GM21526 (cell line): Measurements from ENCODE around the gene SEC31B.
A peak's percentile ranks its signal among the peaks of the same experiment; 100 is the strongest.

ENCODE experiments used
- ATAC-seq: cut with Tn5 transposase; IDR thresholded peaks from one replicate; pipeline ENCODE4 v1.9.1; 2021; ENCODE audit warnings: moderate library complexity; ENCODE audit not compliant: unreplicated experiment, low FRiP score

Gene SEC31B

DNA sequence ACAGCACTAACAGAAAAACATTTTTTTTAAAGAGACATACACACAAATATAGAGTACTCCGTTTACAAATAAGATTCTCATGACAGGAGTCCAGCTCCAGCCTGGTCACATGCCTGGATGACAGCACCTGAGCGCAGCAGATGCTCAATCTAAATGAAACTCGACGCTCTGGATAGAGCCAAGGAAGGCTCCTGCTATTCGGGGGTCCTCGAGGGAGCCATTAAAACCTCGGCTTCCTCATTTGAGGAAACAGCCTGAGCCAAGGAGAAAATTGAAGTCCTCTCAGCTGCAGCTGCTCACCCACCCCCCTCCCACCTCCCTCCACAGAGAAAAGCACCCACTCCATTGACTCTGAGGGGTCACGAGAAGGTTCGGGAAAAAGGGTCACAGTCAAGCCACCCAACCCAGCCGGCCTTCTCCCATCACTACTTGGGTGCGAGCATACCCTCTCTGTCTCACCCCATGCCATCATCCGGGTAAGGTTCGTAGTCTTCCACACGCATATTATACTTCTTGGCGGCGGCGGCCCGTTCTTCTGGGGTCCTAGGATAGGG, 9.3 kb upstream of the SEC31B start:
- peak; percentile 21 for ATAC-seq

DNA sequence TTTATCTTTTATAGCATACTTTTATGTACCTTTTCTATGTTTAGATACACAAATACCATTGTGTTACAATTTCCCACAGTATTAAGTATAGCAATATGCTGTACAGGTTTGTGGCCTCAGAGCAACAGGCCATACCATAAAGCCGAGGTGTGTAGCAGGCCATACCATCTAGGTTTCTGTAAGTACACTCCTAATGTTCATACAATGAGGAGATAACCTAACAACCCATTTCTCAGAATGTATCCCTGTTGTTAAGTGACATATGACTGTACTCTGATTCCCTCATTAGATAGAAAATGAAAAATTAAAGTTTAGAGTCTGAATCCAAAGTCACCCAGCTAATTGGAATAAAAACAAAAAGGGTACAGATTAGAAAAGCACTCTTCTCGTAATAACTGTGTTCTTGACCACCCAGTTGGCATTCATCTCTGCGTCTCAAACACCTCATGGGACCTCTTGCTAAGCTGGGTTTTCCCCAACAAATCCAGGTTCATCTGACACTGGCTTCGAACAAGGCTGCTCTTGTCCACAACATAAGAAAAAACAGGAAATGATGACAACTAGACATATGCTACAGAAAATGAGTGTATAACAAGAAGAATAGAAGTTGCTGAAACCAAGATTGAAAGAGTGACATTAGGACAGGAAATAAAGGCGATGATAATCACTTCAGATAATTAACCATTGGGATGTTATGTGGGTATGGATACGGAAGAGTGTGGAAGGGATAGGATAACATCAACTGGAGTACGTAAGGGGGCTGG, 8.6 kb upstream of the SEC31B start:
- ATAC-seq: no peak

DNA sequence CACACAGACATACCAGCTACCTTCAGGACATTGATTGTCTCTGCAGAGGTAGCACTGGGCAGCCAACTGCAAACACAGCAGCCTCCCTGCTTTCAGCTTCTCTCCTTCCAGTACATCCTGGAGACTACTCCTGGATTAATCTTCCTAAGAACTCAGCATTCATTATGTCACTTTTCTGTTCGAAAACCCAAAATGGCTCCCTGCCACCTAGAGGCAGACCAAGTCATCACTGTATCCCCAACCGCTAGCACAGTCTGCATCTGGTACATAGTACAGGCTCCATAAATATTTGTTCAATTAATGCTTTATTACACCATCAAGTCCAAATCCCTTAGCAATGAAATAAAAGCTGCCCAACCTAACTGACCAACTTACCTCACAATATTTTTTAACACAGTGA, 5.0 kb upstream of the SEC31B start:
- ATAC-seq: no peak

DNA sequence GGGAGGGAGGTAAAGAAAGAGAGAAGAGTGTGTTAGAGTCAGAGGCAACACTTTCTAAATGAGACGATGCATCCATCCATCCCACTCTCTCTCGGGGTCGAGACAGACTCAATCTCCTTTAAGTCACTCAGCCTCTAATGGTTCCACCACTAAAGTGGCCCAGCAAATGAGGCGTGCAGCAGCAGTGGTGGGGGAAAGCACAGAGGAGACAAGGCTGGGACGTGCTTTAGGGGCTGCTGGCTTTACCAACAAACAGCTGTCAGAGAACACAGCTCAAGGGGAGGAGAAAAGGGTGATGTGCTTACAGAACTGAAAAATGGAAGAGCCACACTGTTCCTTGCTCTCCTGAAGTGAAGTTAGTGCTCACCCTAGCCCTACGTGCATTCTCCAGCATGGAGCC, 4.5 kb upstream of the SEC31B start:
- no peak for ATAC-seq

DNA sequence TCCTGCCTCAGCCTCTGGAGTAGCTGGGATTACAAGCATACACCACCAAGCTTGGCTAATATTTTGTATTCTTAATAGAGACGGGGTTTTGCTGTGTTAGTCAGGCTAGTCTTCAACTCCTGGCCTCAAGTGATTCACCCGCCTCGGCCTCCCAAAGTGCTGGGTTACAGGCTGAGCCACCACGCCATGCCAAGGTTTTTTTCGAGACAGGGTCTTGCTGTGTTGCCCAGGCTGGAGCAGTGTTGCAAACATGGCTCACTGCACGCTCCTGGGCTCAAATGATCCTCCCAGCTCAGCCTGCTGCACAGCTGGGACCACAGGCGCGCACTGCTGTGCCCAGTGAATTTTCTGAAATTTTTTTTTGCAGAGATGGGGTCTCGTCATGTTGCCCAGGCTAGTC, 3.3 kb upstream of the SEC31B start:
- no peak for ATAC-seq

DNA sequence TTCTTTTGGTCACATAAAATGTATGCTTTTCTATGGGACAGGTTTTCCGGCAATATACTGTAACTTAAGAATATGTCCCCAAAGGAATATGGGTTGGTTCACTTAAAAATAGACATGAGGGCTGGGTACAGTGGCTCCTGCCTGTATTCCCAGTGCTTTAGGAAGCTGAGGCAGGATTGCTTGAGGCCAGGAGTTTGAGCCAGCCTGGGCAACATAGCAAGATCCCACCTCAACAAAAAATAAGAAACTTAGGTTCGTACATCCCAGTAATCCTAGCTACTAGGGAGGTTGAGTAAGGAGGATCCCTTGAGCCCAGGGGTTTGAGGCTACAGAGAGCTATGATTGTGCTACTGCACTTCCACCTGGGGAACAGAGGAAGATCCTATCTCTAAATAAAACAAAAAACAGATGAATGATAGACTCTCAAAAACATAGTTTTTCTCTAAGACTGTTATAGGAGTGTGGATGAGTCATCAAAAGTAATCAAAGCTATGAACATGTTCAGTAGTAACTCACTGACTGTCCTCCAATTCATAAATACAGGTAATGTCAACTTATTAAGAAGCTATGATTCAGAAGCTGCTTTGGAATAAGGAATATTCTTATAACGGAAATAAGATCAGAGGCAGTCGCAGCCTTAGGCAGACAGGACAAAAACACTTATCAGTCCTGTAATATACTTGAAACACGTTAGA, 2.6 kb upstream of the SEC31B start:
- no peak for ATAC-seq

DNA sequence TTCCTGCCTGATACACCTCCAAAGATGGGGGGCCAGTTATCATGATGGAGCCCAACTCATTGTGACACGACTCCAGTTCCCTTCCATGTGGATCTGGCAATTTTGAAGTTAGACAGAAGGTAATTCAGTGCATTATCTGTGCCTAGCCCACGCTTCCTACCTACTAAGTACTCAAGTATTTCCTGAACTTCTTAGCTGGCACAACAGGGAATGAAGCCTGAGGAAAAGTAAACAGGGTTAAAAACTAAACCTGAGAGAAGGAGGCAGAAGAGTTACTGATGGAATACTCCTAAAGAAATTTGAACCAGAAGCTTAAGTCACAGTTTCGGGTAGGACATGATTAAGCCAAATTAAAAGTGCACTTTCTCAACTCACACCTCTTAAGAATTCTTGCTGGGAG, 1.1 kb upstream of the SEC31B start:
- no peak for ATAC-seq

DNA sequence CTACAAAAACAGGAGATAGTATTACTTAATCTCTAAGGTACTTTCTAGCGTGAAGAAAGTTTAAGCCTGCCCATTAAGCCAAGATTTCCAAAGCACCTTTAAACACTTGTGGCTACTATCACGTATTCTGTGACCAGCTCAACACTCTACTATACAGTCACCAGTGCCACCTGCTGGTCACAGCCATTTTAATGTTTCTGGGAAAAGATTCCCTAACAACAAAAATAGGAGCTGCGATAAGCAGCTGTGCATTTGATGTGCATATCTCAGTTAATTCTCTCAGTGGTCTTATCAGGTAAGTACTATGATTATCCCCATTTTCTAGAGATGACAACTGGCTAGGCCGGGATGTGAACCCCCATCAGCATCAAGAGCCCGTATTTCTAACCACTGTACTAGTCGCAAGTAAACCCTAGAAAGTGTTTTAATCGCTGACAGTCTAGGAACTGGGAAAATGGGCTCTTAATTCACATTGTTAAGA, 860 bp downstream of the SEC31B start:
- no peak for ATAC-seq

DNA sequence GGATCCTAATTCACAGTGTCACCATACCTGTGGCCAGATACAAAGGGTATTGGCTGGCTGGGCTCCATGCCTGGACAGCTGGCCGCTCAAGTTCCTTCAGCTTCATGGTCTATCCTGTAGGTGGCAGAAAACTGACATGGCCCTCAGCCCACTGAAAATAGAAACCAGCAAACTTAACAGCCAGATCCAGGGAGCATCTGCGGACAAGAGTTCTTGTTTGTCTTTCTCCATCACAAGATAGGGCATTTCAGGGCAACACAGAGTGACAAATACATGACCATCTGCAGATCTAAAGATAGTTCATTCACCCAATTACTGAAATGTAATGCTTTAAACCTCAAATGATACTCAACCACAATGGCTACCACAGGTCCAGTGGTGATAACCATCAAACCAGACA, 2.8 kb downstream of the SEC31B start:
- no peak for ATAC-seq

DNA sequence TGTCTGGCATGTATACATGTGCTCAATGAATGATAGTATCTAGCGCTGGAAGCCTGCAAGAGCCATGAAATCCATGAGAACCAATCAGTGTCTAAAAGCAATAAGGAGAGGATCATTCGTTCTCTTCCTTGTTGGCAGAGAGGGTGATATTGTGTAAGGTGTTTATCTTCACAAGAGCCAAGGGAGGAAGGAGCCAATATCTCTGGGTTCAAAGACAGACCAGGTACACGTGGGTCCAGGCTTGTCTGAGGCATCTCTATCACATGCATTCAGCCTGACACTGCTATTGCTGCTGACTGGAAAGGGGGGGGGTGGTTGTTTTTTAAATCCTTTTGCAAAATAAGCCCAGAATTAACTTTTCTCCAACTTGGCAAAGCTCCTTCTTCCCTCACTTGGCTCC, 4.0 kb downstream of the SEC31B start:
- no peak for ATAC-seq

DNA sequence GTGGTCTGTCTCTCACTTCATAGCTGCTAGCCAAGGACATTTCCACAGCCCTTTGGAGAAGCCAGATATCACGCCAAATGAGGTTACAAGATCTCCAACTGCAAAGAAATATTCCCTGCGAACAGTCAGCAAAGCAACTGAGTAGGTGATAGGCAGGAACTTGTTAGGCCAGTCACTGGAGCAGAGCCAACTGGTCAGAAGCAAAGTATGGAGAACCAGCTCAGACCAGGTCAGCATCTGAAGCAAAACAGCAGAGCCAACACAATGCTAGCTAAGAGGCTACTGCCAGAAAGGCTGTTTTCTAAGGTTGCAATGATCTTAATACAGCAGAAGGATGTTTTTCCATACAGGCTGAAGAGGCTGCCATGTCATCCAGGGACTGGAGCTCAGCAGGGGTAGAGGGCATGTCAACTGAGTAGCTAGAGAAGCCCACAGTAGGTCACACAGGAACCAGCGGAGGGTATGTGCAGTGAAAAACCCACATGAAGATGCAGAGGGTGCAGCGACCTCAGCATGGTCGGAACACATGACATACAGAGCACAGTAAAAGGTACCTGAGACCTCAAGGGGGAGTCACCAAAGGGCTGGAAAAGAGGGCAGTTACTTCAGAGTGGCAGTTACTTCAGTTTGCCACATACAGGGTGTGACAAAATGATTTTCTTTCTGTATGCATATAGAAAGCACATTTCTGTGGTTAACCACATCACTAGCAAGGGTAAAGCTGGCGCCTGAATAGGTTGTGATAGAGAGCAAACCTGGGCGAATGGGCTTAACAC, 8.9 kb downstream of the SEC31B start:
- no peak for ATAC-seq

DNA sequence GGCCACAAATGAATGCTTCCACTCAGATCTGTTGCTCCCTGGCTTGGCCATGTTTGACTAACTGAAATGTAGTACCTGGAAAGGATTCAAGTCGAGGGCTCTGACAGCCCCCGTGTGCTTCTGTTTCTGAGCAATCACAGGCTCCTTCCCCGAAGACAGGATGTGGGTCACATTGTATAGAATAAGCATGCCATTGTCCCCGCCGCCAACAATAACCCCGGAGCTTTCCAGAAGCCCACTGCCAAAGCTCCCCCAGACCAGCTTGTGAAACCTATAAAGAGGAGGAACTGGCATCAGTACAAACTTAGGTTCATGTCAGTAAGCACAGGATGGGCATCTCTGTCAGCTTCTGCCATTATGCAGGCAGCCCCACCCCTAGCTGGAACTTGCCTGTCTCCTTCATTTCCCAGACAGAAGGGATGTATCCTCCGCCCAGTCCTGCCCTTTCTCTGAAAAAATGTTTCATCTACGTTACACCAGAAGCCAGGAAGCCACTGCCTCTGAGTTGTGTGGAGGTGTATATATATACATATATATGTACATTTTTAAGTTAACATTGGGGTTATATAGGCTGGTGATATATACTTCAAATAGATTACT, 10.3 kb downstream of the SEC31B start:
- ATAC-seq: no peak

DNA sequence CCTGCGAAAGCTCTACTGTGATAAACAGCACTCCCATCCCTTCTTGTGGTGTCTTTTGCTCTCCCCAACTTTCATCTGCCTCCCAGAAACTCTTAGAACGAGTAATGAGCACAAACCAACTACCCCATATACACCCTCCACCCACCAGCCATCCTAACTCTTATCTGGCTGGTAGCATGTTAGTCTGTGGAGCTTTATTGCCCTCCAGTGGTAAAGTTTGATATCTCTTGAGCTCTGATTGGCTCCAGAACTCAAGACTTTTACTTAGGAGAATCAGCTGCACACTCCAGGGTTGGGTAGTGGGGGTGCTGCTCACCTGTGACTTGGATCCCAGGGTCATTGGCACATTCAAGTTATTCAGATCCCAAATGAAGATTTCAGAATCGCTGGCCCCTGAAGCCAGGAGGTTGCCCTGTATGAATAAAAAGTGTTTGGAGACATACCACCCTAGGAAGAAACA, 10.9 kb downstream of the SEC31B start:
- no peak for ATAC-seq

DNA sequence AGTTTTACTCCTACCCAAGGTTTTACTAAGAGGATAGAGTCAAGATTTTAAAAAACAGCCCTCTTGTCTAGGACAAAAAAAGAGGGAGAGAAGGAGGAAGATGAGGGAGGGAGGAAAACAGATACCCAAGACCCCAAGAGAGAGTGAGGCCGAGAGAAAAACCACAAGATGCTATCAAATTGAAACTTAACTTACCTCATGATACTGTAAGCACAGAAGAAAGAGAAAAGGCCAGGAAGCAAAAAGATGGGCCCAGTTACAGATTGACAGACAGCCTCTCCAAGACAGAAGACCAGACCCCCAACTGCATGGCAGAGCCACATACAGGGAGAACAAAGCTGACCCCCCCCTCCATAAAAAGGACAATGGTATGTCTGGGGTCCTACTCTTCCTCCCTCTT, 11.4 kb downstream of the SEC31B start:
- no peak for ATAC-seq

DNA sequence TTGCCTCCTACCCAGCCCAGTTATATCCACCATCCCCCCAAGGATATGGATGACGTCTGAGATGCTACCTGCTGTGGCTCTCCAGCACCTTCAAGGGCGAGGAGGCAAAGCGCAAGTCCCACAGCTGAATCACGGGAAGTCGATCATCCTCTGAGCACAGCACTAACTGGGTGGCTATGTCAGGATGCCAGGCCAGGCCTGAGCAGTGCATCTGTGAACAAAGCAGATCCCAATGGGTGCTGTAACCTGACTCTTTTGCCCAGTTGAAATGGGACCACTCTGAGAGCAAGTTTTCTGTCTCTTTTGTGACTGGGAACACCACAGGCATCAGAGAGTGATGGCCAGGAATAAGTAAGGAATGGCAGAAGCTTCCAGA, 12.3 kb downstream of the SEC31B start:
- ATAC-seq: no peak

DNA sequence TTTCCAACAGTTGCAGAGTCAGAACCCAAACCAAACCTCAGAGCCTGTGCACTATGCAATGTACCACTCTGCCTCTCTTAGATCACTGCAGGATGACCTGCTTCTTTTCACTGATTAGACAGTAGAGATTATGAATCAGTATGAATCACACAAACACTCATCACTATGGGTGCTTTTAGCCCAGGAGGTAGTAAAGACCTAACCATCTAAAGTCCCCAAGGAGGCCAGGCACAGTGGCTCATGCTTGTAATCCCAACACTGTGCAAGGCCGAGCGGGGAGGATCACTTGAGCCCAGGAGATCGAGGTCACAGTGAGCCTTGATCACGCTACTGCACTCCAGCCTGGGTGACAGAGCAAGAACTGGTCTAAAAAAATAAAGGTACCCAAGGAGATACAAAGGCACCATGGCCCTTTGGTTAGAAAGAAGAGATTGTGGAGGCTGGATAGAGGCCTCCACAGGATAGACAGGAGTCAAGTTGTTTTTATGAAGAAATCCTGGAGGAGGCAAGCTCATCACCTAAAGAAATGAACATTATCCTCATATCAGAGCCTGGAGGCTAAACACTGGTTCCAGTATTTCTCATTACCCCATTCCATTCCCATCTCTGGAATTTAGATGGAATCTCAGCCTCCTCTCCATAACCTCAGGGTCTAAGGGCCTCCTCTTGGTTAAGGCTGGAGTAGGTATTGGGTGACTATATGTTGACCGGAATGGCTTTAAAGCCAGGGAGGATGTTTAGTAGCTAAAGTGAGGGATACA, 12.9 kb downstream of the SEC31B start:
- ATAC-seq: no peak

DNA sequence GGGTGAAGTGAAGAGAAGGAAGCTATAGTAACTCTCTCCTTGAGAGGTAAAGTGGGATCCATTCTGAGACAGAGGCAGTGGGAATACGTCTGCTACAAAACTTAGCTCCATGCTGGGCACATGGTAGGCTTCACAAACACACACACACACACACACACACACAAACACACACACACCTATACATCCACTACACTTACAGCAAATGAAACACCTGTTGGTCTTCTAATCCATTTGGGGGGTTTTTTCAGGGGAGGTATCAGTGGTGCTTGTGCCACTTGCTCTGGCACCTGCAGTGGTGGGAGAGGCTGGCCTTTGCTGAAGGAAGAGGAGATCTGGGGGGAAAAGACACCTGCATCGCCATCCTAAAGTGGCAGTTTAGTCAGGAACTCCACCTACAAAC, 14.5 kb downstream of the SEC31B start:
- no peak for ATAC-seq

DNA sequence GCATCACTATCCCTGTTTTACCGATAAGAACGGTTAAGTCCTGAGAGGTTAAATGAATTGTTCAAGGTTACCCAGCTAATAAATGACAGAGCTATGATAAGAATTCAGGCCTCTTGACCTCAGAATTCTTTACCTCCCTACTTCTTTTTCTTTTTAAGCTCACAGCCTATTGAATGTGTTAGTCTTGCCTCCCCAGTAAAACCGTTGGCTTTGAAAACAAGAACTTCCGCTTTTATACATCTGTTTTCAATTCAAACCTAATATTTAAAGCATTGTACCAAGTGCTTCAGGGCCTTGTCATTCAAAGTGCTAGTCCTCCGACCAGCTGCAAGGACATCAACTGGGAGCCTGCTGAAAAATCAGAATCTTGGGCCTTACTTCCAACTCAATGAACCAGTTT, 15.6 kb downstream of the SEC31B start:
- ATAC-seq: no peak

DNA sequence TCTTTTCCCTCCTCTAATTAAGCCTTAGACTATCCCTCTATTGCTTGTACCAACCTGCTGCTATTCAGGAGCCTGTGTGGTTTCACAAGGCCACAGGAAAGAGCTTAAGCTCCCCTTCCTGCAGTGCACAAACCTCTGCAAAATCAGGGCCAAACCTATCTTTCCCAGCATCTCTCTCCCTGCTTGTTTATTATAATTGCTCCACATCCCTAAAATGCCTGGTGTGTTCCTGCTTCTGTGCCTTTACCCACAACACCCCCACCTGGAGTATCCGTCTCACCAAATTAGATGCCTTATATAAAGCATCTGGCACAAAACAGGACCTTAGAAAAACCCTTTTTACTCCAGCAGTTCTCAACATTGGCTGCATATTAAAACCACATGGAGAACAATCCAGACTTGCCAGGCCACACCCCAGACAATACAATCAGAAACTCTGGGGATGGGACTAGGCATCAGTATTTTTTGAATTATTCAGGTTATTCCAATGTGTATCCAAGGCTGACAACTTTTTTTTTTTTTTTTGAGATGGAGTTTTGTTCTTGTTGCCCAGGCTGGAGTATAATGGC, 16.7 kb downstream of the SEC31B start:
- ATAC-seq: no peak

DNA sequence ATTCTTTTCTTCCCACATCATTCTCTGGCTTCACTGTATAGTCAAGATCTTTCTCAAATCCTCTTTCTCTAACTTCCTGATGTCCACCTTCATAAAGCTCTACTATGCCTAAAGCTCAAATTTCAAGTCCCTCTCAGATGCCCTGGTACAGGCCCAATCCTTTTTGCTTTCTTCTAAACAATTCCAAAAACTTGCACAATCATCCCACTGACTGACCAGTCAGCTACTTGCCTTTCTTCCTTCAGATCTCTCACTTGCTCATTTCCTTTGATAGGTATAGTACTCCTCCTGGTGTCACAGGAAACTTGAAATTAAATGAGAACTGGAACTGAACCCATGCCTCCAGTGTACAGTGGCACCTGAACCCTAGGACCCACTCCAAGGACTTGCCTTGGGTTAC, 18.2 kb downstream of the SEC31B start:
- no peak for ATAC-seq
